Mammary epithelial cell (primary cell): ENCODE measurements around the gene NBPF4.
"Not testable (repeated sequence)": the region's sequence is repeated elsewhere in the genome, so short reads cannot be mapped to it uniquely, and the experiment has no call there.

Source experiments
- CTCF ChIP-seq, 2 donors: IDR thresholded peaks in 1 of 2; conservative IDR thresholded peaks in 1 of 2; 2 replicates each; pipeline ENCODE4 v1.5.1; 2011 to 2012; ENCODE audit warnings: inconsistent platforms in 2 of 2, low read length in 2 of 2, mild to moderate bottlenecking in 2 of 2, control low read depth in 1 of 2, low read depth in 1 of 2; ENCODE audit not compliant: insufficient read depth in 1 of 2; ENCODE audit errors: extremely low read depth in 1 of 2
- EZH2 ChIP-seq: IDR thresholded peaks from 2 replicates; pipeline ENCODE4 v1.6.1; 2012; ENCODE audit warnings: low read length, inconsistent platforms, borderline replicate concordance

DNA sequence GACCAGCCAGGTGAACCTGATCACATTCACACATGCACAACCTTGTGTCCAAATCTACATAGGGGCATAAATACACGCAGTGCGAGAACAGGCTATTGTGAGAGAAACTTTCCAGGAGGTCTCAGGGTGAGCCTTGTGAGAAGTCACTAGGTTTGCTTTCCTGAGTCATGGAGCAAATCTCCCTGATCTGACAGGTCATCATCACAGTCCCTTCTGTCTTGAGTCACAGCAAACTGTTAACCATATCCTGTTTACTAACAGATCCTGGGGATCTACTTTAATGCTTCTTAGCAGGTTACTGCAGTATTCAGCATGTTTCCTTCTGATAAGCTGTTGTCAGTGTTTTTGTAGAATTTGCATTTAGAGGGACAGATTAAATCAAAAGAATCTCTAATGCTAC is 8.6 kb downstream of the NBPF4 start:
- TF ChIP-seq CTCF (conservative IDR thresholded peaks at IDR 0.05 in 1 of 2, IDR thresholded peaks at IDR 0.05 in 1 of 2; ENCODE audit: extremely low read depth in 1 of 2, insufficient read depth in 1 of 2, low read depth in 1 of 2, low read length in 2 of 2); EZH2: not testable (repeated sequence)
